Endodermal cell (in vitro differentiated cells): ENCODE data around the gene OSTN. TPM values are rescaled to one million over a fixed set of nuclear protein-coding genes. Genes with fewer than 3 reads are reported as not detected.

Experiments
- DNase-seq: peaks from one replicate; pipeline ENCODE4 v3.0.0-alpha.2; 2017
- H3K27ac ChIP-seq: 2 replicates; pipeline ENCODE4 v1.5.1; 2013; ENCODE audit warnings: mild to moderate bottlenecking, low read depth, low read length, moderate library complexity
- H3K27me3 ChIP-seq: 2 replicates; pipeline ENCODE4 v1.6.1; 2013; ENCODE audit warnings: mild to moderate bottlenecking, low read length, moderate library complexity; ENCODE audit not compliant: insufficient read depth, control insufficient read depth, poor library complexity, severe bottlenecking
- H3K36me3 ChIP-seq: 2 replicates; pipeline ENCODE4 v1.7.0; 2013; ENCODE audit warnings: mild to moderate bottlenecking, low read length, moderate library complexity; ENCODE audit not compliant: control insufficient read depth, insufficient read depth
- H3K4me1 ChIP-seq: one replicate; pipeline ENCODE4 v1.7.0; 2013; ENCODE audit warnings: low read length; ENCODE audit not compliant: control insufficient read depth, insufficient read depth
- H3K4me3 ChIP-seq: 2 replicates; pipeline ENCODE4 v1.5.1; 2013; ENCODE audit warnings: mild to moderate bottlenecking, low read length, moderate library complexity
- H3K9ac ChIP-seq: 2 replicates; pipeline ENCODE4 v1.6.1; 2013; ENCODE audit warnings: mild to moderate bottlenecking, low read length, moderate library complexity; ENCODE audit not compliant: poor library complexity, severe bottlenecking; ENCODE audit errors: extremely low read depth
- H3K9me3 ChIP-seq: 2 replicates; pipeline ENCODE4 v1.6.1; 2013; ENCODE audit warnings: mild to moderate bottlenecking, low read length, moderate library complexity; ENCODE audit not compliant: control insufficient read depth
- H3K27ac Mint-ChIP-seq: 2 replicates; pipeline ENCODE4 v1.8.0; 2020; ENCODE audit warnings: mixed read lengths
- H3K27me3 Mint-ChIP-seq: 2 replicates; pipeline ENCODE4 v1.8.0; 2021; ENCODE audit warnings: mild to moderate bottlenecking, mixed read lengths; ENCODE audit not compliant: insufficient read depth
- H3K36me3 Mint-ChIP-seq: 2 replicates; pipeline ENCODE4 v1.8.0; 2020; ENCODE audit warnings: low read depth, mixed read lengths
- H3K4me1 Mint-ChIP-seq: 2 replicates; pipeline ENCODE4 v1.8.0; 2020; ENCODE audit warnings: mixed read lengths
- H3K4me3 Mint-ChIP-seq: 2 replicates; pipeline ENCODE4 v1.8.0; 2020; ENCODE audit warnings: mild to moderate bottlenecking, moderate library complexity, mixed read lengths
- H3K9me3 Mint-ChIP-seq: 2 replicates; pipeline ENCODE4 v1.8.0; 2020; ENCODE audit warnings: mild to moderate bottlenecking, mixed read lengths
- CTCF ChIP-seq: fragments of 200-600 bp; sonication (generic); conservative IDR thresholded peaks from 2 replicates; pipeline ENCODE4 v1.5.0; 2021; ENCODE audit warnings: antibody characterized with exemption, mild to moderate bottlenecking
- WGBS, 2 experiments: methylation state at CpG; one replicate each; pipeline versions ENCODE4 v1.1.5 to v1.1.7; 2013; ENCODE audit warnings: missing lambda C conversion rate in 2 of 2, mixed read lengths in 1 of 2; ENCODE audit not compliant: insufficient coverage in 1 of 2, insufficient read length in 1 of 2; 5-methylcytosine and 5-hydroxymethylcytosine counted together
- total RNA-seq, 2 donors: library from RNA; stranded (reverse); fragmentation: NEBNext Ultra II Directional in 1 of 2; extraction: Animal tissue kit (Norgen Biotek cat#: 25700) in 1 of 2; gene quantifications; 2 replicates in 1 of 2; 3 replicates in 1 of 2; pipeline ENCODE4 v1.2.1, GENCODE V29; 2021

The OSTN gene
- total RNA-seq, 2 donors from 2014 or later: not detected

GRCh38 chr3:191210032-191210431, 11.0 kb downstream of the OSTN start:
- Histone ChIP-seq H3K36me3 (no peaks in the 10 kb centered on the region), H3K4me3 (no peak overlapping the region), H3K27ac (no peak overlapping the region), H3K9ac (no peak overlapping the region), H3K27me3 (no peaks in the 10 kb centered on the region), H3K4me1 (no peaks in the 10 kb centered on the region), H3K9me3 (no peaks in the 10 kb centered on the region)
- no peak for TF ChIP-seq CTCF
- H3K36me3 Mint-ChIP-seq: no peaks in the 10 kb centered on the region
- no peaks in the 10 kb centered on the region for H3K27me3 Mint-ChIP-seq
- H3K9me3 Mint-ChIP-seq: peaks cover 5% of the 10 kb centered on the region
- H3K4me1 Mint-ChIP-seq: no peaks in the 10 kb centered on the region
- no peak overlapping the region for H3K4me3 Mint-ChIP-seq
- H3K27ac Mint-ChIP-seq: no peak overlapping the region
- WGBS, 2 experiments: 93 to 94% methylated on average over 3 to 10 of the region's 10 CpGs
- DNase-seq: no peak

DNA sequence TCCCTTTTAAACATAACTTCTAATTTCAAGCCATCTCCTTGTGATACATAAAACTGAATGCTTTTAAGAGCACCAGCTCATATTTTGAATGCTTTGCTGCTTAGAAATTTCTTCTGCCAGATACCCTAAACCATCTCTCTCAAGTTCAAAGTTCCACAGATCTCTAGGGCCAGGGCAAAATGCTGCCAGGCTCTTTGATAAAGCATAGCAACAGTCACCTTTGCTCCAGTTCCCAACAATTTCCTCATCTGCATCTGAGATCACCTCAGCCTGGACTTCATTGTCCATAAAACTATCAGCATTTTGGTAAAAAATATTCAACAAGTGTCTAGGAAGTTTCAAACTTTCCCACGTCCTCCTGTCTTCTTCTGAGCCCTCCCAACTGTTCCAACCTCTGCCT, 17.5 kb downstream of the OSTN start:
- no peak for TF ChIP-seq CTCF
- Mint-ChIP-seq H3K4me1 (no peaks in the 10 kb centered on the region), H3K36me3 (no peaks in the 10 kb centered on the region), H3K27me3 (no peaks in the 10 kb centered on the region), H3K27ac (no peak overlapping the region), H3K9me3 (peaks cover 20% of the 10 kb centered on the region), H3K4me3 (no peak overlapping the region)
- Histone ChIP-seq H3K27ac (no peak overlapping the region), H3K4me1 (no peaks in the 10 kb centered on the region), H3K4me3 (no peak overlapping the region), H3K27me3 (no peaks in the 10 kb centered on the region), H3K36me3 (no peaks in the 10 kb centered on the region), H3K9ac (no peak overlapping the region), H3K9me3 (peaks cover 11% of the 10 kb centered on the region)
- WGBS, 2 experiments: 75 to 81% methylated on average over 1 of the region's 1 CpG
- no peak for DNase-seq

DNA sequence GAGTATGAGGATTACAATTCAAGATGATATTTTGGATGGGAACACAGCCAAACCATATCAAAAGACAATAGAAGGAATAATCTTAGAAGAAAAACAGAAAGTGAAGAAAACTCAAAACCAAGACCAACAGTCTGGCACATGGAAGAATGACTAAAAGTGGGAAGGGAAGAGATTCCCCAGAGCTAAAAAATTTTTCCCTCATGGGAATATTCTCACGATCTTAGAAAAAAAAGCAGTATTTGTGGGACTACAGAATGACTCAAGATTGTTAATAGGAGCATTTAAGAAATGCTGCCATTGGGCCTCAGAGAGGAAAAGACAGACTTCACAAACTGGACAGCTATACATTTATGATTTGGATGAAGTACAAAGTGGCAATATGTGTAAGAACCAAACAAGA, 18.3 kb downstream of the OSTN start:
- Histone ChIP-seq H3K27ac (no peak overlapping the region), H3K4me1 (no peaks in the 10 kb centered on the region), H3K9ac (no peak overlapping the region), H3K36me3 (no peaks in the 10 kb centered on the region), H3K4me3 (no peak overlapping the region), H3K27me3 (no peaks in the 10 kb centered on the region), H3K9me3 (peaks cover 11% of the 10 kb centered on the region)
- no peaks in the 10 kb centered on the region for H3K27me3 Mint-ChIP-seq
- H3K4me3 Mint-ChIP-seq: no peak overlapping the region
- TF ChIP-seq CTCF: no peak
- peaks cover 20% of the 10 kb centered on the region for H3K9me3 Mint-ChIP-seq
- 82% methylated on average over 1 of the region's 1 CpG; no CpG with 5 or more reads in 1 of the 2 experiments for WGBS, 2 experiments
- DNase-seq: no peak
- no peaks in the 10 kb centered on the region for H3K4me1 Mint-ChIP-seq
- H3K36me3 Mint-ChIP-seq: no peaks in the 10 kb centered on the region
- H3K27ac Mint-ChIP-seq: no peak overlapping the region
